GM23338 (cell line): ENCODE results near the gene NAE1. TPM values are rescaled to one million over a fixed set of nuclear protein-coding genes. Genes with fewer than 3 reads are reported as not detected.

ENCODE experiments used
- ATAC-seq: fragments of 200-7000 bp; cut with Tn5 transposase; 3 replicates; pipeline ENCODE4 v1.9.1; 2020
- DNase-seq: peaks from one replicate; pipeline ENCODE4 v3.0.0-alpha.2; 2015; ENCODE audit warnings: low spot score
- H2AFZ ChIP-seq: fragments of 200-600 bp; sonication (generic); 2 replicates; pipeline ENCODE4 v1.8.0; 2016; ENCODE audit warnings: antibody characterized with exemption, mild to moderate bottlenecking, moderate library complexity
- H3F3A ChIP-seq: fragments of 200-600 bp; sonication (generic); replicated peaks from 2 replicates; pipeline ENCODE4 v1.8.0; 2017; ENCODE audit warnings: antibody characterized with exemption, mixed run types, low read depth
- H3K27ac ChIP-seq: fragments of 200-600 bp; sonication (generic); 2 replicates; pipeline ENCODE4 v1.6.1; 2016; ENCODE audit warnings: low read depth
- H3K27me3 ChIP-seq: fragments of 200-600 bp; sonication (generic); 2 replicates; pipeline ENCODE4 v1.8.0; 2016; ENCODE audit warnings: mild to moderate bottlenecking, mixed run types, moderate library complexity; ENCODE audit not compliant: insufficient read depth
- H3K36me3 ChIP-seq: fragments of 200-600 bp; sonication (generic); 2 replicates; pipeline ENCODE4 v1.8.0; 2016; ENCODE audit warnings: mild to moderate bottlenecking; ENCODE audit not compliant: insufficient read depth
- H3K4me1 ChIP-seq: fragments of 200-600 bp; sonication (generic); 2 replicates; pipeline ENCODE4 v1.8.0; 2016; ENCODE audit warnings: mild to moderate bottlenecking, moderate library complexity; ENCODE audit not compliant: insufficient read depth
- H3K4me2 ChIP-seq: fragments of 200-600 bp; sonication (generic); 2 replicates; pipeline ENCODE4 v1.7.1; 2017; ENCODE audit warnings: mixed run types
- H3K4me3 ChIP-seq: fragments of 200-600 bp; sonication (generic); 2 replicates; pipeline ENCODE4 v1.6.1; 2016; ENCODE audit warnings: mixed run types
- H3K79me2 ChIP-seq: fragments of 200-600 bp; sonication (generic); replicated peaks from 2 replicates; pipeline ENCODE4 v1.8.0; 2017; ENCODE audit warnings: mild to moderate bottlenecking; ENCODE audit not compliant: insufficient read depth
- H3K9me2 ChIP-seq: fragments of 200-600 bp; sonication (generic); 2 replicates; pipeline ENCODE4 v1.8.0; 2017; ENCODE audit not compliant: insufficient read depth
- H4K20me1 ChIP-seq: fragments of 200-600 bp; sonication (generic); replicated peaks from 2 replicates; pipeline ENCODE4 v1.8.0; 2017; ENCODE audit warnings: mild to moderate bottlenecking; ENCODE audit not compliant: insufficient read depth
- H3K27ac Mint-ChIP-seq: 2 replicates; pipeline ENCODE4 v1.8.0; 2020; ENCODE audit warnings: inconsistent platforms, mild to moderate bottlenecking, moderate library complexity, mixed read lengths
- H3K27me3 Mint-ChIP-seq: 3 replicates; pipeline ENCODE4 v1.8.0; 2022; ENCODE audit warnings: low read depth, mild to moderate bottlenecking, moderate library complexity, mixed read lengths, inconsistent platforms; ENCODE audit not compliant: insufficient read depth, poor library complexity
- H3K36me3 Mint-ChIP-seq: 3 replicates; pipeline ENCODE4 v1.8.0; 2021; ENCODE audit warnings: low read depth, mild to moderate bottlenecking, inconsistent platforms, moderate library complexity, mixed read lengths
- H3K4me1 Mint-ChIP-seq: 3 replicates; pipeline ENCODE4 v1.8.0; 2020; ENCODE audit warnings: mild to moderate bottlenecking, inconsistent platforms, mixed read lengths
- H3K4me3 Mint-ChIP-seq: 3 replicates; pipeline ENCODE4 v1.8.0; 2021; ENCODE audit warnings: moderate library complexity, mild to moderate bottlenecking, inconsistent platforms, mixed read lengths
- H3K9me3 Mint-ChIP-seq: 3 replicates; pipeline ENCODE4 v1.8.0; 2020; ENCODE audit warnings: moderate library complexity, mild to moderate bottlenecking, inconsistent platforms, mixed read lengths
- CREB1 ChIP-seq: fragments of 250-450 bp; sonication (Bioruptor Pico); IDR thresholded peaks from 2 replicates; pipeline ENCODE4 v1.5.0; 2020; ENCODE audit warnings: low read depth, mild to moderate bottlenecking, moderate library complexity
- CTCF ChIP-seq, 2 experiments: fragments of 200-600 bp in 1 of 2; sonication (generic) in 1 of 2; conservative IDR thresholded peaks; 2 replicates each; pipeline versions ENCODE4 v1.5.1 to v1.6.1; 2016 to 2017; ENCODE audit warnings: antibody characterized with exemption in 2 of 2, low read depth in 2 of 2, mild to moderate bottlenecking in 2 of 2, moderate library complexity in 1 of 2
- EZH2phosphoT487 ChIP-seq: fragments of 200-600 bp; sonication (generic); IDR thresholded peaks from one replicate; pipeline ENCODE4 v1.8.1; 2018; ENCODE audit warnings: antibody characterized with exemption; ENCODE audit not compliant: unreplicated experiment
- JUNB ChIP-seq: IDR thresholded peaks from one replicate; pipeline ENCODE4 v1.6.1; 2016; ENCODE audit warnings: antibody characterized with exemption; ENCODE audit not compliant: unreplicated experiment
- NANOG ChIP-seq: IDR thresholded peaks from 2 replicates; pipeline ENCODE4 v1.6.1; 2016; ENCODE audit warnings: antibody characterized with exemption, borderline replicate concordance
- POLR2AphosphoS5 ChIP-seq: IDR thresholded peaks from 2 replicates; pipeline ENCODE4 v1.6.1; 2016; ENCODE audit warnings: antibody characterized with exemption, low read depth
- ZNF114 ChIP-seq: fragments of 250-450 bp; sonication (Bioruptor Pico); IDR thresholded peaks from 2 replicates; pipeline ENCODE4 v1.5.0; 2020; ENCODE audit warnings: mild to moderate bottlenecking, moderate library complexity
- ZNF331 ChIP-seq: fragments of 250-450 bp; sonication (Bioruptor Pico); IDR thresholded peaks from 2 replicates; pipeline ENCODE4 v1.5.0; 2020; ENCODE audit warnings: low read depth, mild to moderate bottlenecking, moderate library complexity
- ZNF462 ChIP-seq: fragments of 250-450 bp; sonication (Bioruptor Pico); IDR thresholded peaks from 2 replicates; pipeline ENCODE4 v1.5.0; 2020; ENCODE audit warnings: mild to moderate bottlenecking, moderate library complexity
- polyA plus RNA-seq: library from polyadenylated mRNA; unstranded; fragments of >200 nt; fragmentation: Nextera tagmentation; extraction: Ambion mirVana; gene quantifications from 2 replicates; pipeline ENCODE4 v1.2.1, GENCODE V29; 2016
- total RNA-seq: library from RNA; depleted of rRNA; stranded (reverse); fragments of >200 nt; shearing (Covaris generic); gene quantifications from 2 replicates; pipeline ENCODE4 v1.2.3, GENCODE V29; 2014

Gene NAE1
- total and polyA plus RNA-seq, 2 experiments from 2014 or later = 139 to 209 TPM

GRCh38 chr16:66846266-66846665, 15.5 kb upstream of the NAE1 start:
- Histone ChIP-seq H4K20me1 (no peaks in the 10 kb centered on the region), H3K36me3 (no peaks in the 10 kb centered on the region), H3K9me2 (no peaks in the 10 kb centered on the region; the same call in 1 of the 2 replicates), H3K79me2 (no peaks in the 10 kb centered on the region), H3K4me3 (no peak overlapping the region), H3K27me3 (peaks cover 51% of the 10 kb centered on the region), H2AFZ (no peak overlapping the region), H3K4me1 (no peaks in the 10 kb centered on the region; the same call in 1 of the 2 replicates), H3F3A (0 out of 2 replicates have a peak, but pooled peaks cover 6% of the 10 kb centered on the region), H3K27ac (no peak overlapping the region), H3K4me2 (no peak overlapping the region)
- H3K9me3 Mint-ChIP-seq = no peaks in the 10 kb centered on the region; the same call in 2 of the 3 replicates
- 0 out of 3 replicates have a peak overlapping the region, but pooled peaks have one; percentile 4 for H3K4me3 Mint-ChIP-seq
- no peaks in the 10 kb centered on the region for H3K36me3 Mint-ChIP-seq
- H3K27ac Mint-ChIP-seq = no peak overlapping the region
- peaks cover 16% of the 10 kb centered on the region for H3K4me1 Mint-ChIP-seq
- no peak for ATAC-seq
- TF ChIP-seq CTCF (conservative IDR thresholded peaks at IDR 0.05; ENCODE audit: low read depth in 2 of 2) (no peak), CREB1 (CRISPR knock-in tag) (no peak), EZH2phosphoT487 (no peak), POLR2AphosphoS5 (no peak), ZNF114 (CRISPR knock-in tag) (no peak), NANOG (no peak), JUNB (no peak), ZNF462 (CRISPR knock-in tag) (no peak), ZNF331 (CRISPR knock-in tag) (no peak)
- DNase-seq = no peak
- H3K27me3 Mint-ChIP-seq = peaks cover 40% of the 10 kb centered on the region
